Liver (tissue), 9 donors: ENCODE measurements around the gene FBXW9. TPM values are rescaled to one million over a fixed set of nuclear protein-coding genes. Genes with fewer than 3 reads are reported as not detected.

ENCODE experiments used
- DNase-seq: peaks from one replicate; pipeline ENCODE4 v3.0.0-alpha.2; 2017; ENCODE audit warnings: low spot score
- H3K27ac ChIP-seq, 2 donors: one replicate each; pipeline ENCODE4 v1.7.0; 2013; ENCODE audit warnings: inconsistent platforms in 2 of 2, low read length in 2 of 2, control low read depth in 1 of 2, low read depth in 1 of 2, mild to moderate bottlenecking in 1 of 2
- H3K27me3 ChIP-seq, 4 donors: one replicate each; pipeline versions ENCODE4 v1.6.1 to v1.7.0; 2013; ENCODE audit warnings: low read length in 3 of 4, inconsistent platforms in 1 of 4, mild to moderate bottlenecking in 1 of 4, moderate library complexity in 1 of 4; ENCODE audit not compliant: control insufficient read depth in 4 of 4, insufficient read depth in 4 of 4
- H3K36me3 ChIP-seq, 4 donors: one replicate each; pipeline versions ENCODE4 v1.6.1 to v1.7.0; 2013; ENCODE audit warnings: low read length in 3 of 4, mild to moderate bottlenecking in 3 of 4, low read depth in 1 of 4, moderate library complexity in 1 of 4; ENCODE audit not compliant: control insufficient read depth in 4 of 4, insufficient read depth in 3 of 4
- H3K4me1 ChIP-seq, 4 donors: one replicate each; pipeline versions ENCODE4 v1.6.1 to v1.7.0; 2013; ENCODE audit warnings: low read length in 3 of 4, mild to moderate bottlenecking in 3 of 4, moderate library complexity in 1 of 4; ENCODE audit not compliant: control insufficient read depth in 4 of 4, insufficient read depth in 4 of 4
- H3K4me3 ChIP-seq, 3 donors: one replicate each; pipeline versions ENCODE4 v1.6.1 to v1.7.0; 2013; ENCODE audit warnings: low read length in 3 of 3, control low read depth in 1 of 3, low read depth in 1 of 3, mild to moderate bottlenecking in 1 of 3
- H3K9ac ChIP-seq, 2 donors: one replicate each; pipeline ENCODE4 v1.7.0; 2013; ENCODE audit warnings: low read length in 2 of 2, mild to moderate bottlenecking in 2 of 2, moderate library complexity in 2 of 2, control low read depth in 1 of 2, low read depth in 1 of 2
- H3K9me3 ChIP-seq, 4 donors: one replicate each; pipeline versions ENCODE4 v1.6.1 to v1.7.0; 2013; ENCODE audit warnings: low read length in 3 of 4; ENCODE audit not compliant: control insufficient read depth in 4 of 4
- EGR1 ChIP-seq, 2 donors: IDR thresholded peaks; 2 replicates each; pipeline ENCODE4 v1.6.1; 2016 to 2018; ENCODE audit warnings: antibody characterized with exemption in 2 of 2, low read depth in 2 of 2
- FOXA1 ChIP-seq: IDR thresholded peaks from 2 replicates; pipeline ENCODE4 v1.6.1; 2016; ENCODE audit warnings: antibody characterized with exemption
- FOXA2 ChIP-seq: IDR thresholded peaks from 2 replicates; pipeline ENCODE4 v1.6.1; 2016; ENCODE audit warnings: antibody characterized with exemption
- GABPA ChIP-seq, 2 donors: IDR thresholded peaks in 1 of 2; conservative IDR thresholded peaks in 1 of 2; 2 replicates each; pipeline ENCODE4 v1.6.1; 2016; ENCODE audit warnings: antibody characterized with exemption in 2 of 2, mild to moderate bottlenecking in 1 of 2, moderate library complexity in 1 of 2
- HNF4A ChIP-seq, 2 donors: conservative IDR thresholded peaks; 2 replicates each; pipeline ENCODE4 v1.6.1; 2016; ENCODE audit warnings: antibody characterized with exemption in 2 of 2, mild to moderate bottlenecking in 2 of 2
- HNF4G ChIP-seq: IDR thresholded peaks from 2 replicates; pipeline ENCODE4 v1.6.1; 2016; ENCODE audit warnings: antibody characterized with exemption
- JUND ChIP-seq, 2 donors: IDR thresholded peaks; 2 replicates each; pipeline ENCODE4 v1.6.1; 2016; ENCODE audit warnings: antibody characterized with exemption in 2 of 2
- NR2F2 ChIP-seq: IDR thresholded peaks from 2 replicates; pipeline ENCODE4 v1.6.1; 2016; ENCODE audit warnings: antibody characterized with exemption
- RAD21 ChIP-seq, 2 donors: IDR thresholded peaks; 2 replicates each; pipeline ENCODE4 v1.6.1; 2016; ENCODE audit warnings: antibody characterized with exemption in 2 of 2, mild to moderate bottlenecking in 2 of 2
- RXRA ChIP-seq, 2 donors: IDR thresholded peaks; 2 replicates each; pipeline ENCODE4 v1.6.1; 2017 to 2018; ENCODE audit warnings: antibody characterized with exemption in 2 of 2, mild to moderate bottlenecking in 1 of 2
- SP1 ChIP-seq: IDR thresholded peaks from 2 replicates; pipeline ENCODE4 v1.6.1; 2018; ENCODE audit warnings: antibody characterized with exemption, mild to moderate bottlenecking
- TAF1 ChIP-seq: conservative IDR thresholded peaks from 2 replicates; pipeline ENCODE4 v1.6.1; 2016; ENCODE audit warnings: antibody characterized with exemption, mild to moderate bottlenecking
- YY1 ChIP-seq: IDR thresholded peaks from 2 replicates; pipeline ENCODE4 v1.6.1; 2016; ENCODE audit warnings: antibody characterized with exemption, mild to moderate bottlenecking
- WGBS: extraction: QIAGEN DNeasy Blood & Tissue Kit; methylation state at CpG from one replicate; pipeline ENCODE4 v1.1.7; 2013; 5-methylcytosine and 5-hydroxymethylcytosine counted together
- polyA plus RNA-seq, 2 donors: library from polyadenylated mRNA; stranded (reverse) in 1 of 2; unstranded in 1 of 2; fragments of 200-250 nt in 1 of 2; fragments of >200 nt in 1 of 2; fragmentation: Nextera tagmentation in 1 of 2; extraction: Ambion mirVana in 1 of 2; gene quantifications; one replicate each; pipeline versions ENCODE4 v1.2.1 to v1.2.3, GENCODE V29; 2013 to 2015
- total RNA-seq, 2 donors: library from RNA; depleted of rRNA; stranded (reverse); fragments of >200 nt; gene quantifications; one replicate each; pipeline ENCODE4 v1.2.3, GENCODE V29; 2014
- TF ChIP-seq, protein P1 (sequence below): IDR thresholded peaks from 2 replicates; pipeline ENCODE4 v1.6.1; 2016; ENCODE audit warnings: antibody characterized with exemption
- TF ChIP-seq, protein P2 (sequence below): IDR thresholded peaks from 2 replicates; pipeline ENCODE4 v1.6.1; 2016; ENCODE audit warnings: antibody characterized with exemption
- TF ChIP-seq, protein P3 (sequence below): fragments of 150-350 bp; IDR thresholded peaks from 2 replicates; pipeline ENCODE4 v1.5.1; 2017; ENCODE audit warnings: improper control_type of control experiment, low read depth, low read length; ENCODE audit not compliant: missing input control
- TF ChIP-seq, protein P4 (sequence below): IDR thresholded peaks from 2 replicates; pipeline ENCODE4 v1.6.1; 2016; ENCODE audit warnings: antibody characterized with exemption
- TF ChIP-seq, protein P5 (sequence below): IDR thresholded peaks from 2 replicates; pipeline ENCODE4 v1.6.1; 2016; ENCODE audit warnings: antibody characterized with exemption, mild to moderate bottlenecking
- donor health status: healthy.
- donor health status: healthy.
- donor health status: healthy.
- donor health status: healthy.
- donor health status: healthy.

Gene FBXW9
- total and polyA plus RNA-seq, 4 donors: 2.3 to 4.0 (median 3.0) TPM

DNA sequence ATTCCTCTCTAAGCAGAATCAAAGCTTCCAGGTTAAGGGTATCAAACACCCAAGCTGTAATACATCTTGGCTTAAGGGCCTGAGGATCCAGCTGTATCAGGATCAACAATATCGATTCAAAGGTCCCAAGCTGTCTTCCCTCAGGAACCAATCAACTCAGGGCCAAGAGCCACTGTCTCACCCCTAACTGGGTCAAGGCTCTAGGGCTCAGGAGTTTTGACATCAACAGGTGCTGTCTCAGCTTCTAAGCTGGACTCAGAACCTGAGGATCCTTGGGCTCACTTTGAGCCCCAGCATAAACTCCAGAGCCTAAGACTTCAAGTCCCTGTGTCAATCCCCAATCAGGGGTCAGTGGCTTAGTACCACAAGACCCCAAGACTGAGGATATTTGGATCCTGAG, 917 bp downstream of the FBXW9 start:
- peak overlapping the region; percentile 29 to 81 (median 81) for H3K4me3 ChIP-seq
- no peaks in the 10 kb centered on the region for H3K9me3 ChIP-seq
- DNase-seq: no peak
- H3K9ac ChIP-seq: no peak overlapping the region
- H3K27ac ChIP-seq: no peak overlapping the region
- 91% methylated on average over 1 of the region's 1 CpG for WGBS
- H3K27me3 ChIP-seq: no peaks in the 10 kb centered on the region
- H3K4me1 ChIP-seq: peaks cover 5 to 22% (median 16%) of the 10 kb centered on the region in 4 donors
- H3K36me3 ChIP-seq: peaks cover 0 to 8% (median 1%) of the 10 kb centered on the region in 4 donors
- TF ChIP-seq GABPA (IDR thresholded peaks at IDR 0.05 in 1 of 2, conservative IDR thresholded peaks at IDR 0.05 in 1 of 2) (no peak), HNF4G (no peak), RAD21 (IDR thresholded peaks at IDR 0.05) (no peak), JUND (IDR thresholded peaks at IDR 0.05) (no peak), NR2F2 (no peak), RXRA (IDR thresholded peaks at IDR 0.05) (no peak)
- TF ChIP-seq, protein P1, sequence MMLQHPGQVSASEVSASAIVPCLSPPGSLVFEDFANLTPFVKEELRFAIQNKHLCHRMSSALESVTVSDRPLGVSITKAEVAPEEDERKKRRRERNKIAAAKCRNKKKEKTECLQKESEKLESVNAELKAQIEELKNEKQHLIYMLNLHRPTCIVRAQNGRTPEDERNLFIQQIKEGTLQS: no peak
- TF ChIP-seq, protein P2, sequence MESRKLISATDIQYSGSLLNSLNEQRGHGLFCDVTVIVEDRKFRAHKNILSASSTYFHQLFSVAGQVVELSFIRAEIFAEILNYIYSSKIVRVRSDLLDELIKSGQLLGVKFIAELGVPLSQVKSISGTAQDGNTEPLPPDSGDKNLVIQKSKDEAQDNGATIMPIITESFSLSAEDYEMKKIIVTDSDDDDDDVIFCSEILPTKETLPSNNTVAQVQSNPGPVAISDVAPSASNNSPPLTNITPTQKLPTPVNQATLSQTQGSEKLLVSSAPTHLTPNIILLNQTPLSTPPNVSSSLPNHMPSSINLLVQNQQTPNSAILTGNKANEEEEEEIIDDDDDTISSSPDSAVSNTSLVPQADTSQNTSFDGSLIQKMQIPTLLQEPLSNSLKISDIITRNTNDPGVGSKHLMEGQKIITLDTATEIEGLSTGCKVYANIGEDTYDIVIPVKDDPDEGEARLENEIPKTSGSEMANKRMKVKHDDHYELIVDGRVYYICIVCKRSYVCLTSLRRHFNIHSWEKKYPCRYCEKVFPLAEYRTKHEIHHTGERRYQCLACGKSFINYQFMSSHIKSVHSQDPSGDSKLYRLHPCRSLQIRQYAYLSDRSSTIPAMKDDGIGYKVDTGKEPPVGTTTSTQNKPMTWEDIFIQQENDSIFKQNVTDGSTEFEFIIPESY: no peak

DNA sequence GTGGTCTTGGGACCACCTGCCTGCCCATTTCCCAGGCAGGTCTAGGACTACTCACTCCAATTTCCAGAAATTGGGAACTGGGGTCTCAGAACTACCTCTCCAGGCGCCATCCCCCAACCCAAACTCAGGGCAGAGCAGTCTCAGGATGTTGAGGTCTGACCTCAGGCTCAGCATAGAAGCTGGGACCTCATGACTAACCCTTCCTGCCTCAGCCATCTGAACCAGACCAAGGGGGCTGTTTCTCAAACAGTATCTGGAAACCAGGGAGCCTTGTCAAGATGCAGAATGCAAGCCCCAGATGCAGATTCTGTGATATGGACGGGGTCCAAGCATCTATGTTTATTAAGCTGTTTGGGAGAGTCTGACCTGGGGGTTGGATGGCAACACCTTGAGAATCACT, 1.3 kb downstream of the FBXW9 start:
- TF ChIP-seq, protein P2: no peak
- TF ChIP-seq JUND (IDR thresholded peaks at IDR 0.05): no peak
- TF ChIP-seq HNF4G: no peak
- no peak for TF ChIP-seq TAF1
- TF ChIP-seq, protein P3, sequence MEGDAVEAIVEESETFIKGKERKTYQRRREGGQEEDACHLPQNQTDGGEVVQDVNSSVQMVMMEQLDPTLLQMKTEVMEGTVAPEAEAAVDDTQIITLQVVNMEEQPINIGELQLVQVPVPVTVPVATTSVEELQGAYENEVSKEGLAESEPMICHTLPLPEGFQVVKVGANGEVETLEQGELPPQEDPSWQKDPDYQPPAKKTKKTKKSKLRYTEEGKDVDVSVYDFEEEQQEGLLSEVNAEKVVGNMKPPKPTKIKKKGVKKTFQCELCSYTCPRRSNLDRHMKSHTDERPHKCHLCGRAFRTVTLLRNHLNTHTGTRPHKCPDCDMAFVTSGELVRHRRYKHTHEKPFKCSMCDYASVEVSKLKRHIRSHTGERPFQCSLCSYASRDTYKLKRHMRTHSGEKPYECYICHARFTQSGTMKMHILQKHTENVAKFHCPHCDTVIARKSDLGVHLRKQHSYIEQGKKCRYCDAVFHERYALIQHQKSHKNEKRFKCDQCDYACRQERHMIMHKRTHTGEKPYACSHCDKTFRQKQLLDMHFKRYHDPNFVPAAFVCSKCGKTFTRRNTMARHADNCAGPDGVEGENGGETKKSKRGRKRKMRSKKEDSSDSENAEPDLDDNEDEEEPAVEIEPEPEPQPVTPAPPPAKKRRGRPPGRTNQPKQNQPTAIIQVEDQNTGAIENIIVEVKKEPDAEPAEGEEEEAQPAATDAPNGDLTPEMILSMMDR: no peak
- TF ChIP-seq, protein P4, sequence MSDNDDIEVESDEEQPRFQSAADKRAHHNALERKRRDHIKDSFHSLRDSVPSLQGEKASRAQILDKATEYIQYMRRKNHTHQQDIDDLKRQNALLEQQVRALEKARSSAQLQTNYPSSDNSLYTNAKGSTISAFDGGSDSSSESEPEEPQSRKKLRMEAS: no peak
- no peak for TF ChIP-seq GABPA (IDR thresholded peaks at IDR 0.05 in 1 of 2, conservative IDR thresholded peaks at IDR 0.05 in 1 of 2)
- TF ChIP-seq SP1: no peak
- TF ChIP-seq NR2F2: no peak
- TF ChIP-seq HNF4A (conservative IDR thresholded peaks at IDR 0.05): no peak
- no peak for TF ChIP-seq EGR1 (IDR thresholded peaks at IDR 0.05; ENCODE audit: low read depth in 2 of 2)
- no peak for TF ChIP-seq YY1
- no peak for TF ChIP-seq RXRA (IDR thresholded peaks at IDR 0.05)
- no peak for TF ChIP-seq FOXA2
- TF ChIP-seq, protein P5, sequence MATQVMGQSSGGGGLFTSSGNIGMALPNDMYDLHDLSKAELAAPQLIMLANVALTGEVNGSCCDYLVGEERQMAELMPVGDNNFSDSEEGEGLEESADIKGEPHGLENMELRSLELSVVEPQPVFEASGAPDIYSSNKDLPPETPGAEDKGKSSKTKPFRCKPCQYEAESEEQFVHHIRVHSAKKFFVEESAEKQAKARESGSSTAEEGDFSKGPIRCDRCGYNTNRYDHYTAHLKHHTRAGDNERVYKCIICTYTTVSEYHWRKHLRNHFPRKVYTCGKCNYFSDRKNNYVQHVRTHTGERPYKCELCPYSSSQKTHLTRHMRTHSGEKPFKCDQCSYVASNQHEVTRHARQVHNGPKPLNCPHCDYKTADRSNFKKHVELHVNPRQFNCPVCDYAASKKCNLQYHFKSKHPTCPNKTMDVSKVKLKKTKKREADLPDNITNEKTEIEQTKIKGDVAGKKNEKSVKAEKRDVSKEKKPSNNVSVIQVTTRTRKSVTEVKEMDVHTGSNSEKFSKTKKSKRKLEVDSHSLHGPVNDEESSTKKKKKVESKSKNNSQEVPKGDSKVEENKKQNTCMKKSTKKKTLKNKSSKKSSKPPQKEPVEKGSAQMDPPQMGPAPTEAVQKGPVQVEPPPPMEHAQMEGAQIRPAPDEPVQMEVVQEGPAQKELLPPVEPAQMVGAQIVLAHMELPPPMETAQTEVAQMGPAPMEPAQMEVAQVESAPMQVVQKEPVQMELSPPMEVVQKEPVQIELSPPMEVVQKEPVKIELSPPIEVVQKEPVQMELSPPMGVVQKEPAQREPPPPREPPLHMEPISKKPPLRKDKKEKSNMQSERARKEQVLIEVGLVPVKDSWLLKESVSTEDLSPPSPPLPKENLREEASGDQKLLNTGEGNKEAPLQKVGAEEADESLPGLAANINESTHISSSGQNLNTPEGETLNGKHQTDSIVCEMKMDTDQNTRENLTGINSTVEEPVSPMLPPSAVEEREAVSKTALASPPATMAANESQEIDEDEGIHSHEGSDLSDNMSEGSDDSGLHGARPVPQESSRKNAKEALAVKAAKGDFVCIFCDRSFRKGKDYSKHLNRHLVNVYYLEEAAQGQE: no peak
- no peak for TF ChIP-seq FOXA1
- TF ChIP-seq RAD21 (IDR thresholded peaks at IDR 0.05): no peak
- TF ChIP-seq, protein P1: no peak
- DNase-seq: peak; percentile 28
- Histone ChIP-seq H3K27ac (no peak overlapping the region), H3K4me1 (peaks cover 5 to 22% (median 16%) of the 10 kb centered on the region in 4 donors), H3K4me3 (no peak overlapping the region), H3K27me3 (no peaks in the 10 kb centered on the region), H3K36me3 (peaks cover 0 to 5% (median 1%) of the 10 kb centered on the region in 4 donors), H3K9ac (no peak overlapping the region), H3K9me3 (no peaks in the 10 kb centered on the region)
- WGBS: 82% methylated on average over 2 of the region's 2 CpGs
